Uterus (tissue), 2 donors: ENCODE results near the gene FOSB.

ENCODE experiments used
- CTCF ChIP-seq, 4 experiments: fragments of 200-600 bp in 2 of 4; fragments of 450-650 bp in 2 of 4; sonication (generic) in 2 of 4; IDR thresholded peaks; one replicate each; pipeline ENCODE4 v1.5.1; 2016 to 2019; ENCODE audit warnings: antibody characterized with exemption in 4 of 4, mild to moderate bottlenecking in 2 of 4, moderate library complexity in 1 of 4
- POLR2A ChIP-seq, 2 donors: fragments of 450-650 bp; IDR thresholded peaks; one replicate each; pipeline ENCODE4 v1.6.1; 2016; ENCODE audit warnings: antibody characterized with exemption in 2 of 2, mild to moderate bottlenecking in 1 of 2, moderate library complexity in 1 of 2

GRCh38 chr19:45464852-45465441 lies 2.8 kb upstream of the FOSB start:
- TF ChIP-seq POLR2A (IDR thresholded peaks at IDR 0.05), result no peak
- TF ChIP-seq CTCF (IDR thresholded peaks at IDR 0.05), result no peak
